ENCODE results near the gene CLSTN1. TPM values are rescaled to one million over a fixed set of nuclear protein-coding genes. Genes with fewer than 3 reads are reported as not detected.

Gene CLSTN1
- polyA plus RNA-seq, 1 experiment, result 34.3 TPM

DNA sequence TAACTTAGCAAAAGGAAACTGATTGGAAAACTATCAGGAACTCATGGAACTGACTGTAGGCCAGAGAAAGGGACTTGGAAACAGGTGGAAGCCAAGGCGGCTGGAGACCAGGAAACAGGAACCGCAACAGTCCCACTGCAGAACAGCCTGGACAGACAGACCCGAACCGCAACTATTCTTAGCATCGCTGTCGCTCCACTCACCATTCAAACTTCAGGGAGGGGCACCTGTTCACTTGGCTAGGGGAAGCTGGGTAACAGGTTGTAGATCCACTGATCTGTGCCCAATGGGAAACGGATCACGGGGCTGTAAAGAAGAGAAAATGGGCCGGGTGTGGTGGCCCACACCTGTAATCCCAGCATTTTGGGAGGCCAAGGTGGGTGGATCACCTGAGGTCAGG is 61.9 kb downstream of the CLSTN1 start:
- CTCF ChIA-PET, result no interaction called here
- POLR2A ChIA-PET, result no interaction called here
- TF ChIP-seq, protein P1, sequence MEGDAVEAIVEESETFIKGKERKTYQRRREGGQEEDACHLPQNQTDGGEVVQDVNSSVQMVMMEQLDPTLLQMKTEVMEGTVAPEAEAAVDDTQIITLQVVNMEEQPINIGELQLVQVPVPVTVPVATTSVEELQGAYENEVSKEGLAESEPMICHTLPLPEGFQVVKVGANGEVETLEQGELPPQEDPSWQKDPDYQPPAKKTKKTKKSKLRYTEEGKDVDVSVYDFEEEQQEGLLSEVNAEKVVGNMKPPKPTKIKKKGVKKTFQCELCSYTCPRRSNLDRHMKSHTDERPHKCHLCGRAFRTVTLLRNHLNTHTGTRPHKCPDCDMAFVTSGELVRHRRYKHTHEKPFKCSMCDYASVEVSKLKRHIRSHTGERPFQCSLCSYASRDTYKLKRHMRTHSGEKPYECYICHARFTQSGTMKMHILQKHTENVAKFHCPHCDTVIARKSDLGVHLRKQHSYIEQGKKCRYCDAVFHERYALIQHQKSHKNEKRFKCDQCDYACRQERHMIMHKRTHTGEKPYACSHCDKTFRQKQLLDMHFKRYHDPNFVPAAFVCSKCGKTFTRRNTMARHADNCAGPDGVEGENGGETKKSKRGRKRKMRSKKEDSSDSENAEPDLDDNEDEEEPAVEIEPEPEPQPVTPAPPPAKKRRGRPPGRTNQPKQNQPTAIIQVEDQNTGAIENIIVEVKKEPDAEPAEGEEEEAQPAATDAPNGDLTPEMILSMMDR (IDR thresholded peaks at IDR 0.05; ENCODE audit: insufficient read depth, low read depth, low read length), result no peak
- Histone ChIP-seq H3K27me3 (ENCODE audit: control insufficient read depth, insufficient read depth, low read length) (no peaks in the 10 kb centered on the region), H3K4me3 (ENCODE audit: low read depth, low read length) (no peak overlapping the region), H3K36me3 (ENCODE audit: control insufficient read depth, insufficient read depth, low read length) (no peaks in the 10 kb centered on the region)
- no peak for DNase-seq (ENCODE audit: low read depth)

DNA sequence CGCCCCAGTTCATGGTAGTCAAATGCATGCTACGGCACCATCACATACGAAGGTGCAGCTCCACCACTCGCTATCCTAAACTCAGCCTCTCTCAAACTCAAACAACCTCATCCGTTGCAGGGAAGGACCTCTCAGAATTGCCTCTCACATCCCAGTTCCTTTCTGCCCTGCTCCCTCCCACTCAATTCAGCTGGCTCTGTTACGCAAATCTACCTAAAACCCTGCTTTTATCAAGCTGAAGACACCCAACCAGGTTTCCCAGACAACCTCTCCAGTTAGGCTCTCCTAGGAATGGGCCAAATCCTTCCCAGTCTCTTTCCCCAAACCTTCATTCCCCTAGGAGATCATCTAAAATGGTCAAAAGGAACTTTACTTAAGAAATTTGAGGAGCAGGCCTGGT is 62.9 kb downstream of the CLSTN1 start:
- Histone ChIP-seq H3K27me3 (ENCODE audit: control insufficient read depth, insufficient read depth, low read length) (no peaks in the 10 kb centered on the region), H3K36me3 (ENCODE audit: control insufficient read depth, insufficient read depth, low read length) (no peaks in the 10 kb centered on the region), H3K4me3 (ENCODE audit: low read depth, low read length) (no peak overlapping the region)
- CTCF ChIA-PET, result interaction anchor here (0.9 kb wide), 1 partner anchor 134 kb away, joined by 3 read pairs; no protein-coding TSS in a partner anchor
- POLR2A ChIA-PET, result no interaction called here
- TF ChIP-seq, protein P1 (IDR thresholded peaks at IDR 0.05; ENCODE audit: insufficient read depth, low read depth, low read length), result no peak
- no peak for DNase-seq (ENCODE audit: low read depth)

- POLR2A ChIA-PET, result no interaction called here
- no peaks in the 10 kb centered on the region for H3K36me3 ChIP-seq (ENCODE audit: control insufficient read depth, insufficient read depth, low read length)
- H3K27me3 ChIP-seq (ENCODE audit: control insufficient read depth, insufficient read depth, low read length), result no peaks in the 10 kb centered on the region
- DNase-seq (ENCODE audit: low read depth), result no peak
- no peak overlapping the region for H3K4me3 ChIP-seq (ENCODE audit: low read depth, low read length)
- CTCF ChIA-PET, result no interaction called here
- TF ChIP-seq, protein P1 (IDR thresholded peaks at IDR 0.05; ENCODE audit: insufficient read depth, low read depth, low read length), result no peak
Measured at GRCh38 chr1:9759939-9760338, 63.8 kb downstream of the CLSTN1 start.

- CTCF ChIA-PET, result interaction anchor here (0.9 kb wide), 1 partner anchor 131 kb away, joined by 3 read pairs; no protein-coding TSS in a partner anchor
- Histone ChIP-seq H3K4me3 (ENCODE audit: low read depth, low read length) (no peak overlapping the region), H3K36me3 (ENCODE audit: control insufficient read depth, insufficient read depth, low read length) (no peaks in the 10 kb centered on the region), H3K27me3 (ENCODE audit: control insufficient read depth, insufficient read depth, low read length) (no peaks in the 10 kb centered on the region)
- POLR2A ChIA-PET, result no interaction called here
- TF ChIP-seq, protein P1 (IDR thresholded peaks at IDR 0.05; ENCODE audit: insufficient read depth, low read depth, low read length), result no peak
- DNase-seq (ENCODE audit: low read depth), result no peak
Measured at GRCh38 chr1:9758559-9759121, 65.1 kb downstream of the CLSTN1 start.

- Histone ChIP-seq H3K27me3 (ENCODE audit: control insufficient read depth, insufficient read depth, low read length) (no peaks in the 10 kb centered on the region), H3K36me3 (ENCODE audit: control insufficient read depth, insufficient read depth, low read length) (peaks cover 2% of the 10 kb centered on the region; the same call in 1 of the 2 replicates), H3K4me3 (ENCODE audit: low read depth, low read length) (no peak overlapping the region)
- TF ChIP-seq, protein P1 (IDR thresholded peaks at IDR 0.05; ENCODE audit: insufficient read depth, low read depth, low read length), result no peak
- no peak for DNase-seq (ENCODE audit: low read depth)
- POLR2A ChIA-PET, result no interaction called here
- CTCF ChIA-PET, result interaction anchor here (1.1 to 2.0 kb wide), 3 partner anchors 30 to 129 kb away, joined by 3 to 7 read pairs (median 3); no protein-coding TSS in a partner anchor
Measured at GRCh38 chr1:9755441-9755995, 68.2 kb downstream of the CLSTN1 start.
